MM.1S (cell line): ENCODE measurements around the gene FAM117B.

ENCODE experiments used
- EZH2 ChIP-seq: fragments of 300-600 bp; sonication (generic); optimal IDR thresholded peaks from 2 replicates; pipeline ENCODE3; 2017; ENCODE audit warnings: low read depth, mild to moderate bottlenecking, antibody characterized with exemption, low read length, mixed read lengths
- EZH2phosphoT487 ChIP-seq: fragments of 300-600 bp; sonication (generic); IDR thresholded peaks from 2 replicates; pipeline ENCODE4 v1.6.1; 2018; ENCODE audit warnings: antibody characterized with exemption, low read length
- TF ChIP-seq, protein P1 (sequence below): fragments of 300-600 bp; sonication (generic); IDR thresholded peaks from 2 replicates; pipeline ENCODE4 v1.5.1; 2016; ENCODE audit warnings: antibody characterized with exemption, low read length, mixed read lengths

DNA sequence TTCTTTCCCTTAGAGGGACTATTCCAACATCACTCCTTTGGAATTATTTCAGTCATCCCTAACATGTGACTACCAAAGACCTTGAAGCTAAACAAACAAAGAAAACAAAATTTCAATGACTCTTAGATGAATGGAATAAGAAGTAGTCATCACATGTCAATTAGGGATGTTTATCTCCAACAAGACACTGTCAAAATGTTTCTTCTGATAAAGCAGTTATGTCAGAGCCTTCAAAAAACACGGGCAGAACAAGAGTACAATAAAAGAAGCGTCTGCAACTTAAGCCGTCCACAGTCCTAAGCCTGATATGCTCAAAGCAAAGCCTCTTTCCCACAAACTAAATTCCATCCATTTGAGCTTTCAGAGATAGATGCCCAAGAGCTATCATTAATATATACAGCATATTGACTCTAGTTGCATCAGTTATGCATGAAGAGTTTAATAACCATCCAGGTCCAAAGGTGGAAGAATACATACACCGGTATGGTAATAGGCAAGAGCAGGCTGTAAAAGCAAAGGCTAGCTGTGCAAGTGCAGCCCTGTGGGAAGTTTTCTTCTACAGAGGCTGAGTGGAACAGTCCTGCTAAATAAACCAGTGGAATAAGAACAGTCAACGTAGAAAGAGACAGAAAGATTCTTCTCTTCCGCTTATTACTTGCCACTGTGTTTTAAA, 138.7 kb downstream of the FAM117B start:
- TF ChIP-seq, protein P1, sequence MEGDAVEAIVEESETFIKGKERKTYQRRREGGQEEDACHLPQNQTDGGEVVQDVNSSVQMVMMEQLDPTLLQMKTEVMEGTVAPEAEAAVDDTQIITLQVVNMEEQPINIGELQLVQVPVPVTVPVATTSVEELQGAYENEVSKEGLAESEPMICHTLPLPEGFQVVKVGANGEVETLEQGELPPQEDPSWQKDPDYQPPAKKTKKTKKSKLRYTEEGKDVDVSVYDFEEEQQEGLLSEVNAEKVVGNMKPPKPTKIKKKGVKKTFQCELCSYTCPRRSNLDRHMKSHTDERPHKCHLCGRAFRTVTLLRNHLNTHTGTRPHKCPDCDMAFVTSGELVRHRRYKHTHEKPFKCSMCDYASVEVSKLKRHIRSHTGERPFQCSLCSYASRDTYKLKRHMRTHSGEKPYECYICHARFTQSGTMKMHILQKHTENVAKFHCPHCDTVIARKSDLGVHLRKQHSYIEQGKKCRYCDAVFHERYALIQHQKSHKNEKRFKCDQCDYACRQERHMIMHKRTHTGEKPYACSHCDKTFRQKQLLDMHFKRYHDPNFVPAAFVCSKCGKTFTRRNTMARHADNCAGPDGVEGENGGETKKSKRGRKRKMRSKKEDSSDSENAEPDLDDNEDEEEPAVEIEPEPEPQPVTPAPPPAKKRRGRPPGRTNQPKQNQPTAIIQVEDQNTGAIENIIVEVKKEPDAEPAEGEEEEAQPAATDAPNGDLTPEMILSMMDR = no peak
- TF ChIP-seq EZH2 (no peak), EZH2phosphoT487 (no peak)
